ENCODE data around the gene CEMIP. TPM values are rescaled to one million over a fixed set of nuclear protein-coding genes. Genes with fewer than 3 reads are reported as not detected.

Gene CEMIP
- total RNA-seq, 4 donors from 2014 or later = 0.04 TPM; not detected in 3

GRCh38 chr15:80911821-80912220 lies 132.7 kb downstream of the CEMIP start:
- H3K4me3 ChIP-seq = no peak overlapping the region
- DNase-seq = no peak
- intact Hi-C loops (cut with DNase I; ENCODE audit: low total_unique reads) (no loop called here), in situ Hi-C loops (cut with MboI; ENCODE audit: low sequenced_read_pairs in 4 of 4) (no loop called here)
- H3K36me3 ChIP-seq = peaks cover 0 to 16% of the 10 kb centered on the region in 2 donors
- H3K4me1 ChIP-seq = no peaks in the 10 kb centered on the region
- no peak for ATAC-seq
- H3K27me3 ChIP-seq = no peaks in the 10 kb centered on the region
- no peak overlapping the region for H3K27ac ChIP-seq
- H3K9me3 ChIP-seq = no peaks in the 10 kb centered on the region
- TF ChIP-seq CTCF (IDR thresholded peaks at IDR 0.05 in 4 of 5, conservative IDR thresholded peaks at IDR 0.05 in 1 of 5) (no peak), POLR2A (IDR thresholded peaks at IDR 0.05) (no peak)

GRCh38 chr15:80912673-80913072 lies 133.5 kb downstream of the CEMIP start:
- intact Hi-C loops (cut with DNase I; ENCODE audit: low total_unique reads) = no loop called here
- no peak for ATAC-seq
- no peak for TF ChIP-seq POLR2A (IDR thresholded peaks at IDR 0.05)
- TF ChIP-seq CTCF (IDR thresholded peaks at IDR 0.05 in 4 of 5, conservative IDR thresholded peaks at IDR 0.05 in 1 of 5) = no peak
- Histone ChIP-seq H3K27me3 (no peaks in the 10 kb centered on the region), H3K27ac (no peak overlapping the region), H3K36me3 (peaks cover 0 to 14% of the 10 kb centered on the region in 2 donors), H3K4me3 (no peak overlapping the region), H3K9me3 (no peaks in the 10 kb centered on the region), H3K4me1 (no peaks in the 10 kb centered on the region)
- in situ Hi-C loops (cut with MboI; ENCODE audit: low sequenced_read_pairs in 4 of 4) = no loop called here
- DNase-seq = no peak

GRCh38 chr15:80913541-80913940 lies 134.4 kb downstream of the CEMIP start:
- ATAC-seq (no peak), DNase-seq (no peak)
- no peak for TF ChIP-seq CTCF (IDR thresholded peaks at IDR 0.05 in 4 of 5, conservative IDR thresholded peaks at IDR 0.05 in 1 of 5)
- no peaks in the 10 kb centered on the region for H3K9me3 ChIP-seq
- H3K4me1 ChIP-seq = no peaks in the 10 kb centered on the region
- no peak overlapping the region for H3K27ac ChIP-seq
- no peaks in the 10 kb centered on the region for H3K27me3 ChIP-seq
- H3K4me3 ChIP-seq = no peak overlapping the region
- in situ Hi-C loops (cut with MboI; ENCODE audit: low sequenced_read_pairs in 4 of 4) (no loop called here), intact Hi-C loops (cut with DNase I; ENCODE audit: low total_unique reads) (no loop called here)
- peaks cover 0 to 12% of the 10 kb centered on the region in 2 donors for H3K36me3 ChIP-seq

- DNase-seq = no peak
- H3K36me3 ChIP-seq = peaks cover 0 to 3% of the 10 kb centered on the region in 2 donors
- H3K27me3 ChIP-seq = no peaks in the 10 kb centered on the region
- ATAC-seq = no peak
- intact Hi-C loops (cut with DNase I; ENCODE audit: low total_unique reads) = no loop called here
- no peak overlapping the region for H3K4me3 ChIP-seq
- in situ Hi-C loops (cut with MboI; ENCODE audit: low sequenced_read_pairs in 4 of 4) = no loop called here
- H3K27ac ChIP-seq = no peak overlapping the region
- H3K4me1 ChIP-seq = no peaks in the 10 kb centered on the region
- H3K9me3 ChIP-seq = no peaks in the 10 kb centered on the region
- TF ChIP-seq POLR2A (IDR thresholded peaks at IDR 0.05) = no peak
- TF ChIP-seq CTCF (IDR thresholded peaks at IDR 0.05 in 4 of 5, conservative IDR thresholded peaks at IDR 0.05 in 1 of 5) = no peak
Observed at GRCh38 chr15:80915472-80915871, 136.3 kb downstream of the CEMIP start.

DNA sequence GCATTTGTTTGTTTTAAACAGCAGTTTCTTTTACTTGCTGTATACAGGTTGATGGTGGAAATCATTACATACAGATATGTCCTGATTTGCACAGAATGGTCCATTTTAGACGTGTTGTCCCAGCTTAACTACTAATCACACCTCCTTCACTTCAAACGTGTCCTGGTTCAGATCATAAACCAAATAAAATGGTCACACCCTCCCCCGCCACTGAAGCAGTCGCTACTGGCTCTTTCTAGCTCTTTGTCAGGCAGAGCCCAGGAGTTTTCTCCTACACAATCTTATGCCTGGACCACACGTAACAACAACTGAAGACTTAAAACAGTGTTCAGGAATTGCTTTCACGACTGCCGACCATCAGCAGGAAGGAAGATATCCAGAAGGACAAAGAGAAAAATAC lies 136.9 kb downstream of the CEMIP start:
- Histone ChIP-seq H3K27ac (no peak overlapping the region), H3K9me3 (no peaks in the 10 kb centered on the region), H3K27me3 (no peaks in the 10 kb centered on the region), H3K4me1 (no peaks in the 10 kb centered on the region), H3K4me3 (no peak overlapping the region), H3K36me3 (no peaks in the 10 kb centered on the region)
- ATAC-seq (no peak), DNase-seq (no peak)
- in situ Hi-C loops (cut with MboI; ENCODE audit: low sequenced_read_pairs in 4 of 4) = no loop called here
- TF ChIP-seq POLR2A (IDR thresholded peaks at IDR 0.05) (no peak), CTCF (IDR thresholded peaks at IDR 0.05 in 4 of 5, conservative IDR thresholded peaks at IDR 0.05 in 1 of 5) (no peak)
- intact Hi-C loops (cut with DNase I; ENCODE audit: low total_unique reads) = no loop called here
